AG09319 (cell line): Measurements from ENCODE around the gene TFDP2.

Experiments
- DNase-seq: peaks from one replicate; pipeline ENCODE4 v3.0.0-alpha.2; 2010; ENCODE audit warnings: low read depth; ENCODE audit errors: extremely low read depth
- TF ChIP-seq, protein P1 (sequence below): IDR thresholded peaks from 2 replicates; pipeline ENCODE4 v1.5.1; 2011; ENCODE audit warnings: low read depth, mild to moderate bottlenecking, inconsistent platforms, low read length, moderate library complexity

The TFDP2 gene

DNA sequence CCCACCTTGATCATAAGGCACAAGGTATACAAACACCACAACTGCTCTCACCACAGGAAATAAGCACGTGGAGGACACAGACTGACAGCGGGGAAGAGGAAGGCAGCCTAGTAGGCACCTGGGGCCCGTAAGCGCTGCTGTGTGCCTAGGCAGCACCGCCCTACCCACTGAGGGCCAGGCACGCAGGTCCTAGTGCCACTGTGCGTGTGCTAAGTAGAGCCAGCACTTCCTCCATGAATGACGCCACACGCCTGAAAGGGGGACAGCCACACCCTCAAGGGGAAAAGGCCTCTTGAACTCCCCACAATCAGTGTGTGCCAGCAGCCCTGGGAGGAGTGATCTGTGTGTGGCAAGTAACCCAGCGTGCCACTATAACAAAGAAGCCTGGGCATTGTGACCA, 199.9 kb downstream of the TFDP2 start:
- TF ChIP-seq, protein P1, sequence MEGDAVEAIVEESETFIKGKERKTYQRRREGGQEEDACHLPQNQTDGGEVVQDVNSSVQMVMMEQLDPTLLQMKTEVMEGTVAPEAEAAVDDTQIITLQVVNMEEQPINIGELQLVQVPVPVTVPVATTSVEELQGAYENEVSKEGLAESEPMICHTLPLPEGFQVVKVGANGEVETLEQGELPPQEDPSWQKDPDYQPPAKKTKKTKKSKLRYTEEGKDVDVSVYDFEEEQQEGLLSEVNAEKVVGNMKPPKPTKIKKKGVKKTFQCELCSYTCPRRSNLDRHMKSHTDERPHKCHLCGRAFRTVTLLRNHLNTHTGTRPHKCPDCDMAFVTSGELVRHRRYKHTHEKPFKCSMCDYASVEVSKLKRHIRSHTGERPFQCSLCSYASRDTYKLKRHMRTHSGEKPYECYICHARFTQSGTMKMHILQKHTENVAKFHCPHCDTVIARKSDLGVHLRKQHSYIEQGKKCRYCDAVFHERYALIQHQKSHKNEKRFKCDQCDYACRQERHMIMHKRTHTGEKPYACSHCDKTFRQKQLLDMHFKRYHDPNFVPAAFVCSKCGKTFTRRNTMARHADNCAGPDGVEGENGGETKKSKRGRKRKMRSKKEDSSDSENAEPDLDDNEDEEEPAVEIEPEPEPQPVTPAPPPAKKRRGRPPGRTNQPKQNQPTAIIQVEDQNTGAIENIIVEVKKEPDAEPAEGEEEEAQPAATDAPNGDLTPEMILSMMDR: no peak
- no peak for DNase-seq

DNA sequence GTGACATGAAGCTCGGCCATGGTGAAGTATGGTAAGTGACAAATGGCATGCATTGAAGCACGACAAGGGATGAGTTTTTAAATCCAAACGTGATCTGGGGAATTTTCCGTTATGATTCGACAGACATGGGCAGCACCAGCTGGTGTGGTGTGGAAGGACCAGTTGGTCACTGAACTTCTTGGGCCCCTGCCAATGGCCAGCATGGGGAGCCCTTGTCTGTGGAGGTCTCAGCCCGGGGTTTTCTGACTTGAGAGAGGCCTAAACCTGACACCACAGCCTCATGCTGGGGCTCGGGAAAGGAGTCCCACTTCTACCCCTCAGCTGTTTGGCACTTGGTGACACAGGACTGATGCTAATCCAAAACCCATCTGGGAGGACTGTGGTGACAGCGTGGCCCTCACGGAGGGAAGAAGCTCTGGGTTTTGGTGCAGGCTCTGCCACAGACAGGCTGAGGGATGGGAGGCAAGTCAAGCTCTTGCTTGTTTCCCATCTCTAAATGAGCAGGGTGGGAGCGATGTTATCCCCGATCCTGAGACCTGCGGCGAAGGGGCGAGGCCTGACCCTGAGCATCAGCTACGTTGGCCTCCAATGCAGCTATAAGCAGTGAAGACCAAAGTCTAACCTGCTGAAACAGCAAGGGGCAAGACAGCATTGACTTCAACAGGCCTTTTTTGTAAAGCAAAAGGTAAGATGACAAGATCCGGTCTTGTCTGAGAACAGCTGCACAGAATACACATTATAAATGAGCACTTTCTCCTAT, 203.4 kb downstream of the TFDP2 start:
- DNase-seq: no peak
- TF ChIP-seq, protein P1: no peak

GRCh38 chr3:141942006-141942405, 207.3 kb downstream of the TFDP2 start:
- DNase-seq: no peak
- TF ChIP-seq, protein P1: no peak

DNA sequence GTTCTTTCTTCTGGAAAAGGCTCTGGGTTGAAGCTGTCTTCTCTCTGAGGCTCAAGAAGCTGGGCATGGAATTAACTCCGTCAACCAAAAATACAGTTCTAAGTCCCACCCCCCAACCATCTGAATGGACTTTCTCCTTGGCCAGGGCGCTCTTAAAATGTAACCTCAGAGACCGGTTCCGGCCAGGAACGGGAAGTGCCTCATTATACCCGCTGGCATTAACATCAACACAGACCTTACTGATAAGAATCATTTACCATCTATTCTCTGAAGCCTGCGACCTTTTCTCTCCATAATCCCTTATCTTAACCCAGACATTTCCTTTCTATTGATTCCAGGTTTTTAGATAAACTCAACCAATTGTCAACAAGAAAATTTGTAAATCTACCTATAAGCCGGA, 208.3 kb downstream of the TFDP2 start:
- TF ChIP-seq, protein P1: no peak

DNA sequence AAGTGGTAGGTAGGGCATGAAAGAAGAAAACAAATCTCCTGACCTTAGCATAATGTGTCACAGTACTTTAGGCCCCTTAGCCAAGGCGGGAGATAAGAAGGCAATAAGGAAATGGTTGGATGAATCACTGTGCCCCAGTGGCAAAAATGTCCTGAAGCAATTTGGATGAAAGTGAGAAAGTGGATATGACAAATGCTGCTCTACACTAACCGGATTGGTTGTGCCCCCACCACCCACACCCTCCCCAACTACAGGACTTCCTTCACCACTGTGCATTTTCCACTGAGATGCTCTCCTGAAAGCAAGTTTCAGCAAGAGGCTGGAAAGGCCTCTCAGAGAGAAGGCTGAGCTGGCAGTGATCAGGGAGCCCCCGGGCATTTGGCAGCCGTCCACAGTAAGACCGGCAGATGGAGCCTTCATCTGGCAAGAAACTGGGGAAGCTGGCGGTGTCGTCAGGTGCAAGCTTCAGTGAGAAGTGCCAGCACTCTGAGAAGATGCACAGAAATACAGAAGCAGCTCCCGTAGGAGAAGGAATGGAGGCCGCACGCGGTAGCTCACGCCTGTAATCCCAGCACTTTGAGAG, 209.1 kb downstream of the TFDP2 start:
- no peak for DNase-seq
- TF ChIP-seq, protein P1: no peak; the same call in 1 of the 2 replicates

More for the DNA sequence above, 208.3 kb downstream of the TFDP2 start:
- no peak for DNase-seq

DNA sequence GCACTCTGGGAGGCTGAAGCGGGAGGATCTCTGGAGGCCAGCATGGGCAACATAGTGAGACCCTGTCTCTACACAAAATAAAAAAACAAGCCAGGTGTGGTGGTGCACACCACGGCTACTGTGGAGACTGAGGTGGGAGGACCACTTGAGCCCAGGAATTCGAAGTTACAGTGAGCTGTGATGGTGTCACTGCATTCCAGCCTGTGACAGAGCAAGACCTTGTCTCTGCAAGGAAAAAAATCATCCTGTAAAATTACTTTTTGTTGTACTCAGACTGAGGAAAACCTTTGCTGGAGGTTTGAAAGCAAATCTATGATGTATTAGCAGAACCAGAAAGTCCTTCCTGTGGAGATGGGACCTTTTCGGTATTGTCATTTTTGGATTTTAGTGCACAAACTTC, 209.6 kb downstream of the TFDP2 start:
- DNase-seq: no peak
- TF ChIP-seq, protein P1: no peak

DNA sequence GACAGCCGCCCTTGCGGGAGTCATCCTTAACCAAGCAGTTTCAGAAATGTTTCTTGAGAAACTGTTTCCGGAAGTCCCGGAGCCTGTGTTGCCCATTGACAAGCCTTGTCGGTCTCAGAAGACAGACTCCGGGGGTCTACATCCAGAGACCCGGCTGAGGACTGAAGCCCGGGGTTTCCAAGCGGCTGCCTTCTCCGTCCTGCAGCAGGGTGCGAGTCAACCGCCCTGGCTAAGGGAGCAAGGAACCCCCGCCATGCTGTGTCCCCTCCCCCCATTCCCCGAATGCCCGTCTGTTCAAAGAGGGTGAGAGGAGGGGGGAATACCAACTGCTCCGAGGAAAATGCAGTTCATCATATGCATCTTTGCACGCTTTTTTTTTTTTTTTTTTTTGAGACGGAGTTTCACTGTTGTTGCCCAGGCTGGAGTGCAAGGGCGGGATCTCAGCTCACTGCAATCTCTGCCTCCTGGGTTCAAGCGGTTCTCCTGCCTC, 211.3 kb downstream of the TFDP2 start:
- DNase-seq: no peak

More for the DNA sequence above, 211.3 kb downstream of the TFDP2 start:
- TF ChIP-seq, protein P1: no peak
